Measurements from ENCODE around the gene MRPL20. TPM values are rescaled to one million over a fixed set of nuclear protein-coding genes. Genes with fewer than 3 reads are reported as not detected.

The MRPL20 gene
- total and polyA plus RNA-seq, 9 of the 15 experiments (the other 6 are each of a cell fraction or from before 2014, with no cell fraction given), result 180 to 671 (median 229) TPM

DNA sequence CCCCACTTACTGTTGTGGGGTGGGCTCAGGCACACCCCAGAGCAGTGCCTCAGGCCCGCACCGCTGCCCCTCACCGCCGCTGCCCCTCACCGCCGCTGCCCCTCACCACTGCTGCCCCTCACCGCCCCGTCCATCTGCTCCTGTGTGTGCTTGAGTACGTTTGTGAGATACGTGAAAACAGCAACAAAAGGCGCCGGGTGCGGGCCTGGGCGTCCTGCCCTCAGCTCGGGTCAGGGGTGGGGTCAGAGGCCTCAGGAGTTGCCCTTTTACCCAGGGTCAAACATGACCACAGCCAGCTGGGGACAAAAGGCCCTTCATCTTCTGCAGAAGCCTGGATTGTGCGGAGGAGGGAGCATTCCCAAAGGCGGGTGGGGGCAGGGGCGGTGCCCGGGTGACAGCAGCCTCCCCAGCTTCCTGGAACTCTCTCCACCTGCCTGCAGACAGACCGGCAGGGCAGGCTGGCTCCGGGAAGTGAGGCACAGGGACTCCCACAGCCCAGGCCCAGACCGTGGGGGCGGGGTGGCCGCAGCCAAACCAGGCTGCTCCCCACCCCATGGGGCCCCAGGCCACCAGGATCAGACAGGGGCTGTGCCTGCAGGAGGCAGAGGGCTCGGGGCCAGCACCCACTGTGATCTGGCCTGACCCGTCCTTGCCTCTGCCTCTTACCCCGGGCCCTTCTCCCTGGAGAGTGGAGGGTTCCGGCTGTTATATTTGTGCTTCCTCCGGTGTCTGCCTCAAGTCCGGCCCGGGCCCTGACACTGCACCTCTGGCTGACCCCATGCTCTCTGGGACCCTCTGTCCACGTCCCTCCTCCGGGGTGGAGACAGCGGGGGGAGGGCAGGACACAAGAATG, 26.1 kb upstream of the MRPL20 start (continued):
- TF ChIP-seq, protein P1, sequence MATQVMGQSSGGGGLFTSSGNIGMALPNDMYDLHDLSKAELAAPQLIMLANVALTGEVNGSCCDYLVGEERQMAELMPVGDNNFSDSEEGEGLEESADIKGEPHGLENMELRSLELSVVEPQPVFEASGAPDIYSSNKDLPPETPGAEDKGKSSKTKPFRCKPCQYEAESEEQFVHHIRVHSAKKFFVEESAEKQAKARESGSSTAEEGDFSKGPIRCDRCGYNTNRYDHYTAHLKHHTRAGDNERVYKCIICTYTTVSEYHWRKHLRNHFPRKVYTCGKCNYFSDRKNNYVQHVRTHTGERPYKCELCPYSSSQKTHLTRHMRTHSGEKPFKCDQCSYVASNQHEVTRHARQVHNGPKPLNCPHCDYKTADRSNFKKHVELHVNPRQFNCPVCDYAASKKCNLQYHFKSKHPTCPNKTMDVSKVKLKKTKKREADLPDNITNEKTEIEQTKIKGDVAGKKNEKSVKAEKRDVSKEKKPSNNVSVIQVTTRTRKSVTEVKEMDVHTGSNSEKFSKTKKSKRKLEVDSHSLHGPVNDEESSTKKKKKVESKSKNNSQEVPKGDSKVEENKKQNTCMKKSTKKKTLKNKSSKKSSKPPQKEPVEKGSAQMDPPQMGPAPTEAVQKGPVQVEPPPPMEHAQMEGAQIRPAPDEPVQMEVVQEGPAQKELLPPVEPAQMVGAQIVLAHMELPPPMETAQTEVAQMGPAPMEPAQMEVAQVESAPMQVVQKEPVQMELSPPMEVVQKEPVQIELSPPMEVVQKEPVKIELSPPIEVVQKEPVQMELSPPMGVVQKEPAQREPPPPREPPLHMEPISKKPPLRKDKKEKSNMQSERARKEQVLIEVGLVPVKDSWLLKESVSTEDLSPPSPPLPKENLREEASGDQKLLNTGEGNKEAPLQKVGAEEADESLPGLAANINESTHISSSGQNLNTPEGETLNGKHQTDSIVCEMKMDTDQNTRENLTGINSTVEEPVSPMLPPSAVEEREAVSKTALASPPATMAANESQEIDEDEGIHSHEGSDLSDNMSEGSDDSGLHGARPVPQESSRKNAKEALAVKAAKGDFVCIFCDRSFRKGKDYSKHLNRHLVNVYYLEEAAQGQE (IDR thresholded peaks at IDR 0.05; ENCODE audit: borderline replicate concordance), result no peak
- TF ChIP-seq, protein P1 (CRISPR knock-in tag; IDR thresholded peaks at IDR 0.05; ENCODE audit: low read depth), result peak; percentile 75; the same call in 1 of the 2 replicates
- TF ChIP-seq, protein P2, sequence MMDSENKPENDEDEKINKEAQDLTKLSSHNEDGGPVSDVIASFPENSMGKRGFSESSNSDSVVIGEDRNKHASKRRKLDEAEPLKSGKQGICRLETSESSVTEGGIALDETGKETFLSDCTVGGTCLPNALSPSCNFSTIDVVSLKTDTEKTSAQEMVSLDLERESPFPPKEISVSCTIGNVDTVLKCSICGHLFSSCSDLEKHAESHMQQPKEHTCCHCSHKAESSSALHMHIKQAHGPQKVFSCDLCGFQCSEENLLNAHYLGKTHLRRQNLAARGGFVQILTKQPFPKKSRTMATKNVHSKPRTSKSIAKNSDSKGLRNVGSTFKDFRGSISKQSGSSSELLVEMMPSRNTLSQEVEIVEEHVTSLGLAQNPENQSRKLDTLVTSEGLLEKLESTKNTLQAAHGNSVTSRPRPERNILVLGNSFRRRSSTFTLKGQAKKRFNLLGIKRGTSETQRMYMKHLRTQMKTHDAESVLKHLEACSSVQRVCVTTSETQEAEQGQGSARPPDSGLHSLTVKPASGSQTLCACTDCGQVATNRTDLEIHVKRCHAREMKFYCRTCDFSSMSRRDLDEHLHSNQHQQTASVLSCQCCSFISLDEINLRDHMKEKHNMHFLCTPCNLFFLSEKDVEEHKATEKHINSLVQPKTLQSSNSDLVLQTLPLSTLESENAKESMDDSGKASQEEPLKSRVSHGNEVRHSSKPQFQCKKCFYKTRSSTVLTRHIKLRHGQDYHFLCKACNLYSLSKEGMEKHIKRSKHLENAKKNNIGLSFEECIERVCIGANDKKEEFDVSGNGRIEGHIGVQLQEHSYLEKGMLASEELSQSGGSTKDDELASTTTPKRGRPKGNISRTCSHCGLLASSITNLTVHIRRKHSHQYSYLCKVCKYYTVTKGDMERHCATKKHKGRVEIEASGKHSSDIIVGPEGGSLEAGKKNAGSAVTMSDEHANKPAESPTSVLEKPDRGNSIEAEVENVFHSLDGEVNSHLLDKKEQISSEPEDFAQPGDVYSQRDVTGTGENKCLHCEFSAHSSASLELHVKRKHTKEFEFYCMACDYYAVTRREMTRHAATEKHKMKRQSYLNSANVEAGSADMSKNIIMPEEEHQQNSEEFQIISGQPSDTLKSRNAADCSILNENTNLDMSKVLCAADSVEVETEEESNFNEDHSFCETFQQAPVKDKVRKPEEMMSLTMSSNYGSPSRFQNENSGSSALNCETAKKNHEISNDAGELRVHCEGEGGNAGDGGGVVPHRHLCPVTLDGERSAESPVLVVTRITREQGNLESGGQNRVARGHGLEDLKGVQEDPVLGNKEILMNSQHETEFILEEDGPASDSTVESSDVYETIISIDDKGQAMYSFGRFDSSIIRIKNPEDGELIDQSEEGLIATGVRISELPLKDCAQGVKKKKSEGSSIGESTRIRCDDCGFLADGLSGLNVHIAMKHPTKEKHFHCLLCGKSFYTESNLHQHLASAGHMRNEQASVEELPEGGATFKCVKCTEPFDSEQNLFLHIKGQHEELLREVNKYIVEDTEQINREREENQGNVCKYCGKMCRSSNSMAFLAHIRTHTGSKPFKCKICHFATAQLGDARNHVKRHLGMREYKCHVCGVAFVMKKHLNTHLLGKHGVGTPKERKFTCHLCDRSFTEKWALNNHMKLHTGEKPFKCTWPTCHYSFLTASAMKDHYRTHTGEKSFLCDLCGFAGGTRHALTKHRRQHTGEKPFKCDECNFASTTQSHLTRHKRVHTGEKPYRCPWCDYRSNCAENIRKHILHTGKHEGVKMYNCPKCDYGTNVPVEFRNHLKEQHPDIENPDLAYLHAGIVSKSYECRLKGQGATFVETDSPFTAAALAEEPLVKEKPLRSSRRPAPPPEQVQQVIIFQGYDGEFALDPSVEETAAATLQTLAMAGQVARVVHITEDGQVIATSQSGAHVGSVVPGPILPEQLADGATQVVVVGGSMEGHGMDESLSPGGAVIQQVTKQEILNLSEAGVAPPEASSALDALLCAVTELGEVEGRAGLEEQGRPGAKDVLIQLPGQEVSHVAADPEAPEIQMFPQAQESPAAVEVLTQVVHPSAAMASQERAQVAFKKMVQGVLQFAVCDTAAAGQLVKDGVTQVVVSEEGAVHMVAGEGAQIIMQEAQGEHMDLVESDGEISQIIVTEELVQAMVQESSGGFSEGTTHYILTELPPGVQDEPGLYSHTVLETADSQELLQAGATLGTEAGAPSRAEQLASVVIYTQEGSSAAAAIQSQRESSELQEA (IDR thresholded peaks at IDR 0.05; ENCODE audit: low read depth), result peak; percentile 34; the same call in 1 of the 2 replicates
- peak; percentile 56; the same call in 1 of the 2 replicates for TF ChIP-seq ZBTB7A (IDR thresholded peaks at IDR 0.05; ENCODE audit: borderline replicate concordance, control insufficient read depth, low read depth, low read length)
- TF ChIP-seq CBFA2T2 (conservative IDR thresholded peaks at IDR 0.05), result peak; percentile 52; the same call in 1 of the 2 replicates
- no peak for TF ChIP-seq NFIX (CRISPR knock-in tag; IDR thresholded peaks at IDR 0.05; ENCODE audit: low read depth)
- 0 out of 2 replicates have a peak, but pooled peaks have one; percentile 40 for TF ChIP-seq ZNF12 (CRISPR knock-in tag; IDR thresholded peaks at IDR 0.05)
- peak; percentile 40; the same call in 1 of the 2 replicates for TF ChIP-seq GATAD2A (IDR thresholded peaks at IDR 0.05)
- TF ChIP-seq KLF1 (tag; IDR thresholded peaks at IDR 0.05), result peak; percentile 34; the same call in 1 of the 2 replicates
- peak; percentile 69; the same call in 1 of the 2 replicates for TF ChIP-seq ZNF175 (CRISPR knock-in tag; IDR thresholded peaks at IDR 0.05; ENCODE audit: low read depth)
- peak; percentile 50; the same call in 1 of the 2 replicates for TF ChIP-seq SMAD3 (CRISPR knock-in tag; conservative IDR thresholded peaks at IDR 0.05)
